Mucosa of stomach (tissue), 1 donor: Measurements from ENCODE around the gene NCKAP5L.

Experiments
- H3K27me3 ChIP-seq: one replicate; pipeline ENCODE4 v1.7.0; 2013; ENCODE audit warnings: mild to moderate bottlenecking, low read length; ENCODE audit not compliant: control insufficient read depth, insufficient read depth
- H3K36me3 ChIP-seq: one replicate; pipeline ENCODE4 v1.7.0; 2013; ENCODE audit warnings: low read length; ENCODE audit not compliant: control insufficient read depth, insufficient read depth
- H3K4me1 ChIP-seq: one replicate; pipeline ENCODE4 v1.7.0; 2013; ENCODE audit warnings: mild to moderate bottlenecking, low read length; ENCODE audit not compliant: control insufficient read depth, insufficient read depth
- H3K4me3 ChIP-seq: one replicate; pipeline ENCODE4 v1.7.0; 2013; ENCODE audit warnings: low read length
- H3K9ac ChIP-seq: one replicate; pipeline ENCODE4 v1.7.0; 2013; ENCODE audit warnings: mild to moderate bottlenecking, low read length, moderate library complexity
- H3K9me3 ChIP-seq: one replicate; pipeline ENCODE4 v1.7.0; 2013; ENCODE audit warnings: mild to moderate bottlenecking, low read length, moderate library complexity; ENCODE audit not compliant: control insufficient read depth
- donor health status: Pancreatic carcinoma.

NCKAP5L gene

GRCh38 chr12:49811136-49811535 lies 17.1 kb downstream of the NCKAP5L start:
- Histone ChIP-seq H3K4me1 (peaks cover 8% of the 10 kb centered on the region), H3K9me3 (no peaks in the 10 kb centered on the region), H3K36me3 (no peaks in the 10 kb centered on the region), H3K4me3 (no peak overlapping the region), H3K9ac (no peak overlapping the region), H3K27me3 (no peaks in the 10 kb centered on the region)

- Histone ChIP-seq H3K4me1 (peaks cover 8% of the 10 kb centered on the region), H3K36me3 (no peaks in the 10 kb centered on the region), H3K9ac (no peak overlapping the region), H3K9me3 (no peaks in the 10 kb centered on the region), H3K27me3 (no peaks in the 10 kb centered on the region), H3K4me3 (no peak overlapping the region)
These were observed 18.3 kb downstream of the NCKAP5L start for GRCh38 chr12:49809906-49810389.

- Histone ChIP-seq H3K36me3 (no peaks in the 10 kb centered on the region), H3K9me3 (no peaks in the 10 kb centered on the region), H3K9ac (no peak overlapping the region), H3K4me3 (no peak overlapping the region), H3K4me1 (peaks cover 8% of the 10 kb centered on the region), H3K27me3 (no peaks in the 10 kb centered on the region)
These were observed 18.8 kb downstream of the NCKAP5L start for GRCh38 chr12:49809381-49809905.

GRCh38 chr12:49808686-49809380 lies 19.4 kb downstream of the NCKAP5L start:
- Histone ChIP-seq H3K36me3 (no peaks in the 10 kb centered on the region), H3K4me3 (no peak overlapping the region), H3K27me3 (no peaks in the 10 kb centered on the region), H3K4me1 (peaks cover 8% of the 10 kb centered on the region), H3K9ac (no peak overlapping the region), H3K9me3 (no peaks in the 10 kb centered on the region)

- no peaks in the 10 kb centered on the region for H3K36me3 ChIP-seq
- no peak overlapping the region for H3K9ac ChIP-seq
These were observed 20.1 kb downstream of the NCKAP5L start for GRCh38 chr12:49807991-49808580.

GRCh38 chr12:49806877-49807276 lies 21.3 kb downstream of the NCKAP5L start:
- no peaks in the 10 kb centered on the region for H3K27me3 ChIP-seq
- no peaks in the 10 kb centered on the region for H3K9me3 ChIP-seq
- H3K9ac ChIP-seq = no peak overlapping the region
- no peak overlapping the region for H3K4me3 ChIP-seq
- H3K36me3 ChIP-seq = no peaks in the 10 kb centered on the region
- peaks cover 8% of the 10 kb centered on the region for H3K4me1 ChIP-seq

More at GRCh38 chr12:49807991-49808580, 20.1 kb downstream of the NCKAP5L start:
- peaks cover 8% of the 10 kb centered on the region for H3K4me1 ChIP-seq
- no peaks in the 10 kb centered on the region for H3K9me3 ChIP-seq
- H3K27me3 ChIP-seq = no peaks in the 10 kb centered on the region
- H3K4me3 ChIP-seq = no peak overlapping the region

- H3K9ac ChIP-seq = no peak overlapping the region
- no peaks in the 10 kb centered on the region for H3K36me3 ChIP-seq
- peaks cover 8% of the 10 kb centered on the region for H3K4me1 ChIP-seq
- no peak overlapping the region for H3K4me3 ChIP-seq
- H3K27me3 ChIP-seq = no peaks in the 10 kb centered on the region
- H3K9me3 ChIP-seq = no peaks in the 10 kb centered on the region
These were observed 21.8 kb downstream of the NCKAP5L start for GRCh38 chr12:49806321-49806813.

GRCh38 chr12:49805409-49805808 lies 22.8 kb downstream of the NCKAP5L start:
- Histone ChIP-seq H3K4me1 (peaks cover 8% of the 10 kb centered on the region), H3K9me3 (no peaks in the 10 kb centered on the region), H3K4me3 (no peak overlapping the region), H3K27me3 (no peaks in the 10 kb centered on the region), H3K36me3 (no peaks in the 10 kb centered on the region), H3K9ac (no peak overlapping the region)

GRCh38 chr12:49804821-49805220 lies 23.4 kb downstream of the NCKAP5L start:
- no peak overlapping the region for H3K4me3 ChIP-seq
- no peaks in the 10 kb centered on the region for H3K9me3 ChIP-seq
- peaks cover 8% of the 10 kb centered on the region for H3K4me1 ChIP-seq
- no peak overlapping the region for H3K9ac ChIP-seq
- H3K36me3 ChIP-seq = no peaks in the 10 kb centered on the region
- no peaks in the 10 kb centered on the region for H3K27me3 ChIP-seq

- no peak overlapping the region for H3K4me3 ChIP-seq
- H3K36me3 ChIP-seq = no peaks in the 10 kb centered on the region
These were observed 24.3 kb downstream of the NCKAP5L start for GRCh38 chr12:49803693-49804450.

GRCh38 chr12:49801141-49802063 lies 26.8 kb downstream of the NCKAP5L start:
- Histone ChIP-seq H3K36me3 (no peaks in the 10 kb centered on the region), H3K4me3 (no peak overlapping the region), H3K9me3 (no peaks in the 10 kb centered on the region), H3K9ac (no peak overlapping the region), H3K27me3 (no peaks in the 10 kb centered on the region), H3K4me1 (no peaks in the 10 kb centered on the region)

More at GRCh38 chr12:49803693-49804450, 24.3 kb downstream of the NCKAP5L start:
- Histone ChIP-seq H3K9me3 (no peaks in the 10 kb centered on the region), H3K4me1 (peaks cover 1% of the 10 kb centered on the region), H3K27me3 (no peaks in the 10 kb centered on the region), H3K9ac (no peak overlapping the region)
